Vagina (tissue), 2 donors: ENCODE data around the gene DNAI7.

Experiments used
- POLR2A ChIP-seq, 2 donors: fragments of 450-650 bp; IDR thresholded peaks; one replicate each; pipeline ENCODE4 v1.6.1; 2017; ENCODE audit warnings: antibody characterized with exemption in 2 of 2, mild to moderate bottlenecking in 2 of 2, moderate library complexity in 2 of 2
- POLR2AphosphoS5 ChIP-seq, 2 donors: sonication (generic); formaldehyde crosslinking; IDR thresholded peaks; one replicate each; pipeline ENCODE4 v1.9.0; 2017; ENCODE audit warnings: antibody characterized with exemption in 2 of 2, mild to moderate bottlenecking in 2 of 2, low read depth in 1 of 2; ENCODE audit not compliant: insufficient read depth in 1 of 2

DNA sequence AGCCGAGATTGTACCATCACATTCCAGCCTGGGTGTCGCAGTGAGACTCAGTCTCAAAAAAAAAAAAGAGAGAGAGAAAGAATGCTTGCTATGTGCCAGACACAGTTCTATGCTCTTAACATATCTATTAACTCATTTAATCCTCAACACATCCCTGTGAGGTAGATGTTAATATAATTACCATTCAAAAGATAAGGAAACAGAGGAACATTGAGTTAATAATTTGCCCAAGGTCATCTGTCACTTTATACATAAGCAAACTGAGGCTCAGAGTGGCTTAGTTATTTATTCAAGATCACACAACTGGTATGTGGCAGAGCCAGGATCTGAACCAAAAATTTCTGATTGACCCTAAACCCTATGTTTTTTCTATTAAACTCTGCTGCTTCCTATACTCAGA lies 129.9 kb downstream of the DNAI7 start:
- TF ChIP-seq POLR2AphosphoS5 (IDR thresholded peaks at IDR 0.05; ENCODE audit: insufficient read depth in 1 of 2, low read depth in 1 of 2) (no peak), POLR2A (IDR thresholded peaks at IDR 0.05) (no peak)
